Measurements from ENCODE around the gene FOXP1. TPM values are rescaled to one million over a fixed set of nuclear protein-coding genes. Genes with fewer than 3 reads are reported as not detected.

FOXP1 gene
- total RNA-seq, 2 donors from 2014 or later = 41.7 to 94.3 TPM

- 100% methylated on average over 1 of the region's 1 CpG; no CpG with 5 or more reads in 1 of the 2 experiments for WGBS, 2 experiments (ENCODE audit: insufficient coverage in 1 of 2, insufficient read length in 1 of 2)
- H3K4me1 Mint-ChIP-seq = peaks cover 14% of the 10 kb centered on the region
These were observed 261.4 kb downstream of the FOXP1 start for GRCh38 chr3:71322154-71322553.

GRCh38 chr3:71319771-71320170, 263.8 kb downstream of the FOXP1 start:
- Mint-ChIP-seq H3K4me3 (no peak overlapping the region), H3K36me3 (ENCODE audit: low read depth) (no peaks in the 10 kb centered on the region), H3K4me1 (peaks cover 17% of the 10 kb centered on the region), H3K9me3 (peaks cover 3% of the 10 kb centered on the region), H3K27ac (no peak overlapping the region), H3K27me3 (ENCODE audit: insufficient read depth) (no peaks in the 10 kb centered on the region)
- Histone ChIP-seq H3K27ac (ENCODE audit: low read depth, low read length) (no peak overlapping the region), H3K4me1 (ENCODE audit: control insufficient read depth, insufficient read depth, low read length) (no peaks in the 10 kb centered on the region), H3K9me3 (ENCODE audit: control insufficient read depth, low read length) (no peaks in the 10 kb centered on the region), H3K9ac (ENCODE audit: extremely low read depth, low read length, poor library complexity, severe bottlenecking) (no peak overlapping the region), H3K4me3 (ENCODE audit: low read length) (no peak overlapping the region), H3K27me3 (ENCODE audit: control insufficient read depth, insufficient read depth, low read length, poor library complexity, severe bottlenecking) (no peaks in the 10 kb centered on the region), H3K36me3 (ENCODE audit: control insufficient read depth, insufficient read depth, low read length) (no peaks in the 10 kb centered on the region)
- WGBS, 2 experiments (ENCODE audit: insufficient coverage in 1 of 2, insufficient read length in 1 of 2) = 90 to 100% methylated on average over 3 to 6 of the region's 6 CpGs
- no peak for TF ChIP-seq CTCF (conservative IDR thresholded peaks at IDR 0.05)
- no peak for DNase-seq

More at GRCh38 chr3:71322154-71322553, 261.4 kb downstream of the FOXP1 start:
- Histone ChIP-seq H3K9ac (ENCODE audit: extremely low read depth, low read length, poor library complexity, severe bottlenecking) (no peak overlapping the region), H3K27me3 (ENCODE audit: control insufficient read depth, insufficient read depth, low read length, poor library complexity, severe bottlenecking) (no peaks in the 10 kb centered on the region), H3K27ac (ENCODE audit: low read depth, low read length) (no peak overlapping the region), H3K4me3 (ENCODE audit: low read length) (no peak overlapping the region), H3K9me3 (ENCODE audit: control insufficient read depth, low read length) (no peaks in the 10 kb centered on the region), H3K4me1 (ENCODE audit: control insufficient read depth, insufficient read depth, low read length) (no peaks in the 10 kb centered on the region), H3K36me3 (ENCODE audit: control insufficient read depth, insufficient read depth, low read length) (no peaks in the 10 kb centered on the region)
- TF ChIP-seq CTCF (conservative IDR thresholded peaks at IDR 0.05) = no peak
- Mint-ChIP-seq H3K36me3 (ENCODE audit: low read depth) (no peaks in the 10 kb centered on the region), H3K27me3 (ENCODE audit: insufficient read depth) (no peaks in the 10 kb centered on the region), H3K9me3 (peaks cover 3% of the 10 kb centered on the region), H3K4me3 (no peak overlapping the region), H3K27ac (no peak overlapping the region)
- no peak for DNase-seq

GRCh38 chr3:71318458-71318827, 265.1 kb downstream of the FOXP1 start:
- Histone ChIP-seq H3K9me3 (ENCODE audit: control insufficient read depth, low read length) (no peaks in the 10 kb centered on the region), H3K36me3 (ENCODE audit: control insufficient read depth, insufficient read depth, low read length) (no peaks in the 10 kb centered on the region), H3K27ac (ENCODE audit: low read depth, low read length) (no peak overlapping the region), H3K9ac (ENCODE audit: extremely low read depth, low read length, poor library complexity, severe bottlenecking) (no peak overlapping the region), H3K4me3 (ENCODE audit: low read length) (no peak overlapping the region), H3K4me1 (ENCODE audit: control insufficient read depth, insufficient read depth, low read length) (no peaks in the 10 kb centered on the region), H3K27me3 (ENCODE audit: control insufficient read depth, insufficient read depth, low read length, poor library complexity, severe bottlenecking) (no peaks in the 10 kb centered on the region)
- Mint-ChIP-seq H3K4me3 (no peak overlapping the region), H3K4me1 (peaks cover 17% of the 10 kb centered on the region), H3K36me3 (ENCODE audit: low read depth) (no peaks in the 10 kb centered on the region), H3K9me3 (no peaks in the 10 kb centered on the region), H3K27me3 (ENCODE audit: insufficient read depth) (no peaks in the 10 kb centered on the region), H3K27ac (no peak overlapping the region)
- no peak for DNase-seq
- 84% methylated on average over 3 of the region's 3 CpGs; no CpG with 5 or more reads in 1 of the 2 experiments for WGBS, 2 experiments (ENCODE audit: insufficient coverage in 1 of 2, insufficient read length in 1 of 2)
- TF ChIP-seq CTCF (conservative IDR thresholded peaks at IDR 0.05) = no peak
